Measurements from ENCODE around the gene SART3. TPM values are rescaled to one million over a fixed set of nuclear protein-coding genes. Genes with fewer than 3 reads are reported as not detected.

Gene SART3
- total RNA-seq, 1 experiment from 2014 or later, result 89.4 TPM

GRCh38 chr12:108604208-108604941 is 43.4 kb upstream of the SART3 start:
- no peaks in the 10 kb centered on the region for H3K79me1 ChIP-seq (ENCODE audit: insufficient read depth, low read depth, low read length, poor library complexity, severe bottlenecking)
- peak overlapping the region in 2 of 3 experiments; percentile 2 to 56; a peak in 3 of 7 replicates for H3K27ac Mint-ChIP-seq
- peaks cover 16 to 27% of the 10 kb centered on the region in 2 experiments for H3K4me1 Mint-ChIP-seq
- no peak overlapping the region for H2BK5ac ChIP-seq (ENCODE audit: insufficient read length, low read length)
- no peaks in the 10 kb centered on the region for H3K23me2 ChIP-seq (ENCODE audit: insufficient read length, low read depth, low read length, poor library complexity, severe bottlenecking)
- H2BK120ac ChIP-seq (ENCODE audit: low read depth, low read length, poor library complexity, severe bottlenecking), result no peak overlapping the region
- no peak overlapping the region for H3K4ac ChIP-seq (ENCODE audit: low read depth, low read length)
- no peak overlapping the region for H2AK5ac ChIP-seq (ENCODE audit: insufficient read length, low read length)
- H2BK15ac ChIP-seq (ENCODE audit: low read depth, low read length), result no peak overlapping the region
- no peak overlapping the region for H3K18ac ChIP-seq (ENCODE audit: insufficient read length, low read depth, low read length)
- H3K27me3 Mint-ChIP-seq (ENCODE audit: low read depth), result no peaks in the 10 kb centered on the region; the same call in 1 of the 2 replicates
- H3K36me3 Mint-ChIP-seq (ENCODE audit: insufficient read depth in 1 of 3, low read depth in 3 of 3), result no peaks in the 10 kb centered on the region
- no peaks in the 10 kb centered on the region for H3K9me3 ChIP-seq (ENCODE audit: control insufficient read depth, low read depth, low read length)
- no peaks in the 10 kb centered on the region for H3K4me1 ChIP-seq (ENCODE audit: insufficient read depth, low read length)
- H3K27me3 ChIP-seq (ENCODE audit: insufficient read depth, low read length), result no peaks in the 10 kb centered on the region
- no peak overlapping the region for H3K23ac ChIP-seq (ENCODE audit: insufficient read length, low read depth, low read length)
- H4K8ac ChIP-seq (replicated peaks; ENCODE audit: insufficient read length, low read depth, low read length), result no peak overlapping the region
- TF ChIP-seq CTCF (conservative IDR thresholded peaks at IDR 0.05), result no peak
- WGBS (ENCODE audit: extremely low coverage, insufficient read length, low lambda C conversion rate), result no CpG with 5 or more reads among the region's 14 CpGs
- no peak overlapping the region for H3K27ac ChIP-seq (ENCODE audit: insufficient read length, low read depth, low read length)
- no peak overlapping the region for H2BK12ac ChIP-seq (ENCODE audit: insufficient read length, low read depth, low read length)
- H3T11ph ChIP-seq (ENCODE audit: low read length), result no peak overlapping the region
- no peak overlapping the region for H3K56ac ChIP-seq (ENCODE audit: insufficient read length, low read depth, low read length)
- DNase-seq, result no peak
- H4K91ac ChIP-seq (ENCODE audit: insufficient read length, low read depth, low read length), result no peak overlapping the region
- no peaks in the 10 kb centered on the region for H4K20me1 ChIP-seq (ENCODE audit: control insufficient read depth, insufficient read depth, insufficient read length)
- H3K79me2 ChIP-seq (ENCODE audit: insufficient read depth, low read length), result no peaks in the 10 kb centered on the region
- H3K14ac ChIP-seq (ENCODE audit: insufficient read depth, low read length), result no peak overlapping the region; the same call in 1 of the 2 replicates
- no peaks in the 10 kb centered on the region; a peak in 1 of 5 replicates for H3K9me3 Mint-ChIP-seq
- H3K4me2 ChIP-seq (ENCODE audit: insufficient read depth, insufficient read length, low read length), result no peak overlapping the region
- no peak overlapping the region for H4K5ac ChIP-seq (ENCODE audit: insufficient read length, low read depth, low read length)
- H3K9ac ChIP-seq (ENCODE audit: extremely low read depth, insufficient read length, low read length), result no peak overlapping the region
- H2AFZ ChIP-seq (ENCODE audit: low read length), result no peak overlapping the region
- H3K4me3 Mint-ChIP-seq, result no peak overlapping the region; a peak in 1 of 5 replicates
- no peak overlapping the region for H2BK20ac ChIP-seq (ENCODE audit: low read depth, low read length, poor library complexity, severe bottlenecking)

Data from H9 (cell line).